SKM-1 (cell line): ENCODE measurements around the gene PKDCC.

Experiments used
- DNase-seq: peaks from one replicate; lab custom pipeline; 2025; ENCODE audit not compliant: unreplicated experiment; lab: John Stamatoyannopoulos, UW

PKDCC gene

GRCh38 chr2:42047488-42048298 is at the start of gene PKDCC:
PKDCC (plus strand) TSS chr2:42048021; CDS start chr2:42048200, 179 bp downstream.
- no peak for DNase-seq

GRCh38 chr2:41998186-41999127 is 49.4 kb upstream of the PKDCC start:
- DNase-seq, result no peak

- no peak for DNase-seq
Measured at GRCh38 chr2:41999128-41999480, 48.7 kb upstream of the PKDCC start.

GRCh38 chr2:41999592-42000281 is 48.1 kb upstream of the PKDCC start:
- no peak for DNase-seq

- no peak for DNase-seq
Measured at GRCh38 chr2:42001711-42002201, 46.1 kb upstream of the PKDCC start.

- DNase-seq, result no peak
Measured at GRCh38 chr2:42007551-42007950, 40.3 kb upstream of the PKDCC start.

GRCh38 chr2:42008241-42008921 is 39.4 kb upstream of the PKDCC start:
- DNase-seq, result no peak

GRCh38 chr2:42009657-42010580 is 37.9 kb upstream of the PKDCC start:
- no peak for DNase-seq

- no peak for DNase-seq
Measured at GRCh38 chr2:42010743-42011298, 37.0 kb upstream of the PKDCC start.

GRCh38 chr2:42012137-42012536 is 35.7 kb upstream of the PKDCC start:
- DNase-seq, result no peak

GRCh38 chr2:42012651-42013050 is 35.2 kb upstream of the PKDCC start:
- DNase-seq, result no peak

GRCh38 chr2:42013409-42013808 is 34.4 kb upstream of the PKDCC start:
- no peak for DNase-seq

- no peak for DNase-seq
Measured at GRCh38 chr2:42021464-42021863, 26.4 kb upstream of the PKDCC start.

GRCh38 chr2:42025151-42025582 is 22.7 kb upstream of the PKDCC start:
- no peak for DNase-seq

GRCh38 chr2:42026272-42026671 is 21.5 kb upstream of the PKDCC start:
- DNase-seq, result no peak

- peak; percentile 80 for DNase-seq
Measured at GRCh38 chr2:42028571-42029148, 19.2 kb upstream of the PKDCC start.

GRCh38 chr2:42029171-42029570 is 18.6 kb upstream of the PKDCC start:
- no peak for DNase-seq

GRCh38 chr2:42029639-42030199 is 18.1 kb upstream of the PKDCC start:
- DNase-seq, result no peak
